GM23338 (cell line): ENCODE results near the gene PCOLCE2. TPM values are rescaled to one million over a fixed set of nuclear protein-coding genes. Genes with fewer than 3 reads are reported as not detected.

Experiments used
- ATAC-seq: fragments of 200-7000 bp; cut with Tn5 transposase; 3 replicates; pipeline ENCODE4 v1.9.1; 2020
- DNase-seq: peaks from one replicate; pipeline ENCODE4 v3.0.0-alpha.2; 2015; ENCODE audit warnings: low spot score
- H2AFZ ChIP-seq: fragments of 200-600 bp; sonication (generic); 2 replicates; pipeline ENCODE4 v1.8.0; 2016; ENCODE audit warnings: antibody characterized with exemption, mild to moderate bottlenecking, moderate library complexity
- H3F3A ChIP-seq: fragments of 200-600 bp; sonication (generic); replicated peaks from 2 replicates; pipeline ENCODE4 v1.8.0; 2017; ENCODE audit warnings: antibody characterized with exemption, mixed run types, low read depth
- H3K27ac ChIP-seq: fragments of 200-600 bp; sonication (generic); 2 replicates; pipeline ENCODE4 v1.6.1; 2016; ENCODE audit warnings: low read depth
- H3K27me3 ChIP-seq: fragments of 200-600 bp; sonication (generic); 2 replicates; pipeline ENCODE4 v1.8.0; 2016; ENCODE audit warnings: mild to moderate bottlenecking, mixed run types, moderate library complexity; ENCODE audit not compliant: insufficient read depth
- H3K36me3 ChIP-seq: fragments of 200-600 bp; sonication (generic); 2 replicates; pipeline ENCODE4 v1.8.0; 2016; ENCODE audit warnings: mild to moderate bottlenecking; ENCODE audit not compliant: insufficient read depth
- H3K4me1 ChIP-seq: fragments of 200-600 bp; sonication (generic); 2 replicates; pipeline ENCODE4 v1.8.0; 2016; ENCODE audit warnings: mild to moderate bottlenecking, moderate library complexity; ENCODE audit not compliant: insufficient read depth
- H3K4me2 ChIP-seq: fragments of 200-600 bp; sonication (generic); 2 replicates; pipeline ENCODE4 v1.7.1; 2017; ENCODE audit warnings: mixed run types
- H3K4me3 ChIP-seq: fragments of 200-600 bp; sonication (generic); 2 replicates; pipeline ENCODE4 v1.6.1; 2016; ENCODE audit warnings: mixed run types
- H3K79me2 ChIP-seq: fragments of 200-600 bp; sonication (generic); replicated peaks from 2 replicates; pipeline ENCODE4 v1.8.0; 2017; ENCODE audit warnings: mild to moderate bottlenecking; ENCODE audit not compliant: insufficient read depth
- H3K9me2 ChIP-seq: fragments of 200-600 bp; sonication (generic); 2 replicates; pipeline ENCODE4 v1.8.0; 2017; ENCODE audit not compliant: insufficient read depth
- H4K20me1 ChIP-seq: fragments of 200-600 bp; sonication (generic); replicated peaks from 2 replicates; pipeline ENCODE4 v1.8.0; 2017; ENCODE audit warnings: mild to moderate bottlenecking; ENCODE audit not compliant: insufficient read depth
- H3K27ac Mint-ChIP-seq: 2 replicates; pipeline ENCODE4 v1.8.0; 2020; ENCODE audit warnings: inconsistent platforms, mild to moderate bottlenecking, moderate library complexity, mixed read lengths
- H3K27me3 Mint-ChIP-seq: 3 replicates; pipeline ENCODE4 v1.8.0; 2022; ENCODE audit warnings: low read depth, mild to moderate bottlenecking, moderate library complexity, mixed read lengths, inconsistent platforms; ENCODE audit not compliant: insufficient read depth, poor library complexity
- H3K36me3 Mint-ChIP-seq: 3 replicates; pipeline ENCODE4 v1.8.0; 2021; ENCODE audit warnings: low read depth, mild to moderate bottlenecking, inconsistent platforms, moderate library complexity, mixed read lengths
- H3K4me1 Mint-ChIP-seq: 3 replicates; pipeline ENCODE4 v1.8.0; 2020; ENCODE audit warnings: mild to moderate bottlenecking, inconsistent platforms, mixed read lengths
- H3K4me3 Mint-ChIP-seq: 3 replicates; pipeline ENCODE4 v1.8.0; 2021; ENCODE audit warnings: moderate library complexity, mild to moderate bottlenecking, inconsistent platforms, mixed read lengths
- H3K9me3 Mint-ChIP-seq: 3 replicates; pipeline ENCODE4 v1.8.0; 2020; ENCODE audit warnings: moderate library complexity, mild to moderate bottlenecking, inconsistent platforms, mixed read lengths
- CREB1 ChIP-seq: fragments of 250-450 bp; sonication (Bioruptor Pico); IDR thresholded peaks from 2 replicates; pipeline ENCODE4 v1.5.0; 2020; ENCODE audit warnings: low read depth, mild to moderate bottlenecking, moderate library complexity
- EZH2 ChIP-seq: fragments of 200-600 bp; sonication (generic); IDR thresholded peaks from one replicate; pipeline ENCODE4 v1.8.0; 2017; ENCODE audit warnings: antibody characterized with exemption, mild to moderate bottlenecking, low read depth; ENCODE audit not compliant: unreplicated experiment
- EZH2phosphoT487 ChIP-seq: fragments of 200-600 bp; sonication (generic); IDR thresholded peaks from one replicate; pipeline ENCODE4 v1.8.1; 2018; ENCODE audit warnings: antibody characterized with exemption; ENCODE audit not compliant: unreplicated experiment
- JUNB ChIP-seq: IDR thresholded peaks from one replicate; pipeline ENCODE4 v1.6.1; 2016; ENCODE audit warnings: antibody characterized with exemption; ENCODE audit not compliant: unreplicated experiment
- NANOG ChIP-seq: IDR thresholded peaks from 2 replicates; pipeline ENCODE4 v1.6.1; 2016; ENCODE audit warnings: antibody characterized with exemption, borderline replicate concordance
- POLR2AphosphoS5 ChIP-seq: IDR thresholded peaks from 2 replicates; pipeline ENCODE4 v1.6.1; 2016; ENCODE audit warnings: antibody characterized with exemption, low read depth
- STAT1 ChIP-seq: IDR thresholded peaks from one replicate; pipeline ENCODE4 v1.6.1; 2016; ENCODE audit warnings: antibody characterized with exemption; ENCODE audit not compliant: unreplicated experiment
- ZNF114 ChIP-seq: fragments of 250-450 bp; sonication (Bioruptor Pico); IDR thresholded peaks from 2 replicates; pipeline ENCODE4 v1.5.0; 2020; ENCODE audit warnings: mild to moderate bottlenecking, moderate library complexity
- ZNF331 ChIP-seq: fragments of 250-450 bp; sonication (Bioruptor Pico); IDR thresholded peaks from 2 replicates; pipeline ENCODE4 v1.5.0; 2020; ENCODE audit warnings: low read depth, mild to moderate bottlenecking, moderate library complexity
- polyA plus RNA-seq: library from polyadenylated mRNA; unstranded; fragments of >200 nt; fragmentation: Nextera tagmentation; extraction: Ambion mirVana; gene quantifications from 2 replicates; pipeline ENCODE4 v1.2.1, GENCODE V29; 2016
- total RNA-seq: library from RNA; depleted of rRNA; stranded (reverse); fragments of >200 nt; shearing (Covaris generic); gene quantifications from 2 replicates; pipeline ENCODE4 v1.2.3, GENCODE V29; 2014
- TF ChIP-seq, protein P1 (sequence below): IDR thresholded peaks from 2 replicates; pipeline ENCODE4 v1.6.1; 2016; ENCODE audit warnings: antibody characterized with exemption
- TF ChIP-seq, protein P2 (sequence below): IDR thresholded peaks from one replicate; pipeline ENCODE4 v1.6.1; 2018; ENCODE audit warnings: antibody characterized with exemption; ENCODE audit not compliant: unreplicated experiment
- TF ChIP-seq, protein P3 (sequence below): fragments of 250-450 bp; sonication (Bioruptor Pico); IDR thresholded peaks from 2 replicates; pipeline ENCODE4 v1.5.0; 2020; ENCODE audit warnings: mild to moderate bottlenecking, moderate library complexity
- TF ChIP-seq, protein P4 (sequence below), 2 experiments: fragments of 200-600 bp in 1 of 2; sonication (generic) in 1 of 2; conservative IDR thresholded peaks; 2 replicates each; pipeline versions ENCODE4 v1.5.1 to v1.6.1; 2016 to 2017; ENCODE audit warnings: antibody characterized with exemption in 2 of 2, low read depth in 2 of 2, mild to moderate bottlenecking in 2 of 2, moderate library complexity in 1 of 2

Gene PCOLCE2
- total and polyA plus RNA-seq, 2 experiments from 2014 or later: 17.7 to 22.6 TPM

DNA sequence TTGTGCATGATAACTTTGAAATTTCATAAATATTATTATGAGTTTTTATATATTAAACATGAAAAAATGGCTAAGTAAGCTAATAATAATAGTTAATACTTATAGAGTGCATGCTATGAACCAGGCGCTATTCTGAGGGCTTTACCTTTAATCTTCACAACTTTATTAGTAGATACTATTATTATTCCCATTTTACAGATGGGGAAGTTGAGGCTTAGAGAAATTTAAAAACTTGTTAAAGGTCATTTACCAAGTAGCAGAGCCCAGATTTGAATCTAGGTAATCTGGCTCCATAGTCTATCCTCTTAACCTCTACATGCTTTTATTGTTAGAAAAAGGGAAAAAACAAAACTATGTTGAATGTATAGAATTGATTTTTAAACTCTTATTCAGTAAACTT is 104.7 kb downstream of the PCOLCE2 start:
- H3K27me3 ChIP-seq: no peaks in the 10 kb centered on the region
- no peaks in the 10 kb centered on the region for H3F3A ChIP-seq
- H4K20me1 ChIP-seq: 0 out of 2 replicates have a peak, but pooled peaks cover 4% of the 10 kb centered on the region
- H3K4me3 ChIP-seq: no peak overlapping the region
- no peaks in the 10 kb centered on the region for H3K9me2 ChIP-seq
- no peaks in the 10 kb centered on the region for H3K36me3 ChIP-seq
- H3K27ac Mint-ChIP-seq: no peak overlapping the region
- H3K27ac ChIP-seq: no peak overlapping the region
- H3K36me3 Mint-ChIP-seq: peaks cover 3% of the 10 kb centered on the region; the same call in 1 of the 3 replicates
- no peaks in the 10 kb centered on the region for H3K79me2 ChIP-seq
- DNase-seq (no peak), ATAC-seq (no peak)
- H3K4me1 Mint-ChIP-seq: no peaks in the 10 kb centered on the region
- H3K9me3 Mint-ChIP-seq: no peaks in the 10 kb centered on the region
- H3K4me2 ChIP-seq: no peak overlapping the region
- no peak overlapping the region for H2AFZ ChIP-seq
- H3K27me3 Mint-ChIP-seq: no peaks in the 10 kb centered on the region
- no peaks in the 10 kb centered on the region for H3K4me1 ChIP-seq
- TF ChIP-seq POLR2AphosphoS5: no peak
- no peak for TF ChIP-seq EZH2
- TF ChIP-seq, protein P1, sequence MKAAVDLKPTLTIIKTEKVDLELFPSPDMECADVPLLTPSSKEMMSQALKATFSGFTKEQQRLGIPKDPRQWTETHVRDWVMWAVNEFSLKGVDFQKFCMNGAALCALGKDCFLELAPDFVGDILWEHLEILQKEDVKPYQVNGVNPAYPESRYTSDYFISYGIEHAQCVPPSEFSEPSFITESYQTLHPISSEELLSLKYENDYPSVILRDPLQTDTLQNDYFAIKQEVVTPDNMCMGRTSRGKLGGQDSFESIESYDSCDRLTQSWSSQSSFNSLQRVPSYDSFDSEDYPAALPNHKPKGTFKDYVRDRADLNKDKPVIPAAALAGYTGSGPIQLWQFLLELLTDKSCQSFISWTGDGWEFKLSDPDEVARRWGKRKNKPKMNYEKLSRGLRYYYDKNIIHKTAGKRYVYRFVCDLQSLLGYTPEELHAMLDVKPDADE: no peak
- TF ChIP-seq ZNF331 (CRISPR knock-in tag): no peak
- TF ChIP-seq, protein P2, sequence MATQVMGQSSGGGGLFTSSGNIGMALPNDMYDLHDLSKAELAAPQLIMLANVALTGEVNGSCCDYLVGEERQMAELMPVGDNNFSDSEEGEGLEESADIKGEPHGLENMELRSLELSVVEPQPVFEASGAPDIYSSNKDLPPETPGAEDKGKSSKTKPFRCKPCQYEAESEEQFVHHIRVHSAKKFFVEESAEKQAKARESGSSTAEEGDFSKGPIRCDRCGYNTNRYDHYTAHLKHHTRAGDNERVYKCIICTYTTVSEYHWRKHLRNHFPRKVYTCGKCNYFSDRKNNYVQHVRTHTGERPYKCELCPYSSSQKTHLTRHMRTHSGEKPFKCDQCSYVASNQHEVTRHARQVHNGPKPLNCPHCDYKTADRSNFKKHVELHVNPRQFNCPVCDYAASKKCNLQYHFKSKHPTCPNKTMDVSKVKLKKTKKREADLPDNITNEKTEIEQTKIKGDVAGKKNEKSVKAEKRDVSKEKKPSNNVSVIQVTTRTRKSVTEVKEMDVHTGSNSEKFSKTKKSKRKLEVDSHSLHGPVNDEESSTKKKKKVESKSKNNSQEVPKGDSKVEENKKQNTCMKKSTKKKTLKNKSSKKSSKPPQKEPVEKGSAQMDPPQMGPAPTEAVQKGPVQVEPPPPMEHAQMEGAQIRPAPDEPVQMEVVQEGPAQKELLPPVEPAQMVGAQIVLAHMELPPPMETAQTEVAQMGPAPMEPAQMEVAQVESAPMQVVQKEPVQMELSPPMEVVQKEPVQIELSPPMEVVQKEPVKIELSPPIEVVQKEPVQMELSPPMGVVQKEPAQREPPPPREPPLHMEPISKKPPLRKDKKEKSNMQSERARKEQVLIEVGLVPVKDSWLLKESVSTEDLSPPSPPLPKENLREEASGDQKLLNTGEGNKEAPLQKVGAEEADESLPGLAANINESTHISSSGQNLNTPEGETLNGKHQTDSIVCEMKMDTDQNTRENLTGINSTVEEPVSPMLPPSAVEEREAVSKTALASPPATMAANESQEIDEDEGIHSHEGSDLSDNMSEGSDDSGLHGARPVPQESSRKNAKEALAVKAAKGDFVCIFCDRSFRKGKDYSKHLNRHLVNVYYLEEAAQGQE: no peak
- TF ChIP-seq, protein P3, sequence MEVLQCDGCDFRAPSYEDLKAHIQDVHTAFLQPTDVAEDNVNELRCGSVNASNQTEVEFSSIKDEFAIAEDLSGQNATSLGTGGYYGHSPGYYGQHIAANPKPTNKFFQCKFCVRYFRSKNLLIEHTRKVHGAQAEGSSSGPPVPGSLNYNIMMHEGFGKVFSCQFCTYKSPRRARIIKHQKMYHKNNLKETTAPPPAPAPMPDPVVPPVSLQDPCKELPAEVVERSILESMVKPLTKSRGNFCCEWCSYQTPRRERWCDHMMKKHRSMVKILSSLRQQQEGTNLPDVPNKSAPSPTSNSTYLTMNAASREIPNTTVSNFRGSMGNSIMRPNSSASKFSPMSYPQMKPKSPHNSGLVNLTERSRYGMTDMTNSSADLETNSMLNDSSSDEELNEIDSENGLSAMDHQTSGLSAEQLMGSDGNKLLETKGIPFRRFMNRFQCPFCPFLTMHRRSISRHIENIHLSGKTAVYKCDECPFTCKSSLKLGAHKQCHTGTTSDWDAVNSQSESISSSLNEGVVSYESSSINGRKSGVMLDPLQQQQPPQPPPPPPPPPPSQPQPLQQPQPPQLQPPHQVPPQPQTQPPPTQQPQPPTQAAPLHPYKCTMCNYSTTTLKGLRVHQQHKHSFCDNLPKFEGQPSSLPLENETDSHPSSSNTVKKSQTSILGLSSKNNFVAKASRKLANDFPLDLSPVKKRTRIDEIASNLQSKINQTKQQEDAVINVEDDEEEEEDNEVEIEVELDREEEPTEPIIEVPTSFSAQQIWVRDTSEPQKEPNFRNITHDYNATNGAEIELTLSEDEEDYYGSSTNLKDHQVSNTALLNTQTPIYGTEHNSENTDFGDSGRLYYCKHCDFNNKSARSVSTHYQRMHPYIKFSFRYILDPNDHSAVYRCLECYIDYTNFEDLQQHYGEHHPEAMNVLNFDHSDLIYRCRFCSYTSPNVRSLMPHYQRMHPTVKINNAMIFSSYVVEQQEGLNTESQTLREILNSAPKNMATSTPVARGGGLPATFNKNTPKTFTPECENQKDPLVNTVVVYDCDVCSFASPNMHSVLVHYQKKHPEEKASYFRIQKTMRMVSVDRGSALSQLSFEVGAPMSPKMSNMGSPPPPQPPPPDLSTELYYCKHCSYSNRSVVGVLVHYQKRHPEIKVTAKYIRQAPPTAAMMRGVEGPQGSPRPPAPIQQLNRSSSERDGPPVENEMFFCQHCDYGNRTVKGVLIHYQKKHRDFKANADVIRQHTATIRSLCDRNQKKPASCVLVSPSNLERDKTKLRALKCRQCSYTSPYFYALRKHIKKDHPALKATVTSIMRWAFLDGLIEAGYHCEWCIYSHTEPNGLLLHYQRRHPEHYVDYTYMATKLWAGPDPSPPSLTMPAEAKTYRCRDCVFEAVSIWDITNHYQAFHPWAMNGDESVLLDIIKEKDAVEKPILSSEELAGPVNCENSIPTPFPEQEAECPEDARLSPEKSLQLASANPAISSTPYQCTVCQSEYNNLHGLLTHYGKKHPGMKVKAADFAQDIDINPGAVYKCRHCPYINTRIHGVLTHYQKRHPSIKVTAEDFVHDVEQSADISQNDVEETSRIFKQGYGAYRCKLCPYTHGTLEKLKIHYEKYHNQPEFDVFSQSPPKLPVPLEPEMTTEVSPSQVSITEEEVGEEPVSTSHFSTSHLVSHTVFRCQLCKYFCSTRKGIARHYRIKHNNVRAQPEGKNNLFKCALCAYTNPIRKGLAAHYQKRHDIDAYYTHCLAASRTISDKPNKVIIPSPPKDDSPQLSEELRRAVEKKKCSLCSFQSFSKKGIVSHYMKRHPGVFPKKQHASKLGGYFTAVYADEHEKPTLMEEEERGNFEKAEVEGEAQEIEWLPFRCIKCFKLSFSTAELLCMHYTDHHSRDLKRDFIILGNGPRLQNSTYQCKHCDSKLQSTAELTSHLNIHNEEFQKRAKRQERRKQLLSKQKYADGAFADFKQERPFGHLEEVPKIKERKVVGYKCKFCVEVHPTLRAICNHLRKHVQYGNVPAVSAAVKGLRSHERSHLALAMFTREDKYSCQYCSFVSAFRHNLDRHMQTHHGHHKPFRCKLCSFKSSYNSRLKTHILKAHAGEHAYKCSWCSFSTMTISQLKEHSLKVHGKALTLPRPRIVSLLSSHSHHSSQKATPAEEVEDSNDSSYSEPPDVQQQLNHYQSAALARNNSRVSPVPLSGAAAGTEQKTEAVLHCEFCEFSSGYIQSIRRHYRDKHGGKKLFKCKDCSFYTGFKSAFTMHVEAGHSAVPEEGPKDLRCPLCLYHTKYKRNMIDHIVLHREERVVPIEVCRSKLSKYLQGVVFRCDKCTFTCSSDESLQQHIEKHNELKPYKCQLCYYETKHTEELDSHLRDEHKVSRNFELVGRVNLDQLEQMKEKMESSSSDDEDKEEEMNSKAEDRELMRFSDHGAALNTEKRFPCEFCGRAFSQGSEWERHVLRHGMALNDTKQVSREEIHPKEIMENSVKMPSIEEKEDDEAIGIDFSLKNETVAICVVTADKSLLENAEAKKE: no peak
- TF ChIP-seq NANOG: no peak
- TF ChIP-seq, protein P4, sequence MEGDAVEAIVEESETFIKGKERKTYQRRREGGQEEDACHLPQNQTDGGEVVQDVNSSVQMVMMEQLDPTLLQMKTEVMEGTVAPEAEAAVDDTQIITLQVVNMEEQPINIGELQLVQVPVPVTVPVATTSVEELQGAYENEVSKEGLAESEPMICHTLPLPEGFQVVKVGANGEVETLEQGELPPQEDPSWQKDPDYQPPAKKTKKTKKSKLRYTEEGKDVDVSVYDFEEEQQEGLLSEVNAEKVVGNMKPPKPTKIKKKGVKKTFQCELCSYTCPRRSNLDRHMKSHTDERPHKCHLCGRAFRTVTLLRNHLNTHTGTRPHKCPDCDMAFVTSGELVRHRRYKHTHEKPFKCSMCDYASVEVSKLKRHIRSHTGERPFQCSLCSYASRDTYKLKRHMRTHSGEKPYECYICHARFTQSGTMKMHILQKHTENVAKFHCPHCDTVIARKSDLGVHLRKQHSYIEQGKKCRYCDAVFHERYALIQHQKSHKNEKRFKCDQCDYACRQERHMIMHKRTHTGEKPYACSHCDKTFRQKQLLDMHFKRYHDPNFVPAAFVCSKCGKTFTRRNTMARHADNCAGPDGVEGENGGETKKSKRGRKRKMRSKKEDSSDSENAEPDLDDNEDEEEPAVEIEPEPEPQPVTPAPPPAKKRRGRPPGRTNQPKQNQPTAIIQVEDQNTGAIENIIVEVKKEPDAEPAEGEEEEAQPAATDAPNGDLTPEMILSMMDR (conservative IDR thresholded peaks at IDR 0.05; ENCODE audit: low read depth in 2 of 2): no peak
- TF ChIP-seq ZNF114: no peak
- TF ChIP-seq STAT1: no peak
- no peak for TF ChIP-seq EZH2phosphoT487
- no peak for TF ChIP-seq JUNB
- no peak for TF ChIP-seq CREB1 (CRISPR knock-in tag)
- no peak overlapping the region for H3K4me3 Mint-ChIP-seq
